Measurements from ENCODE around the gene PCA3.

DNA sequence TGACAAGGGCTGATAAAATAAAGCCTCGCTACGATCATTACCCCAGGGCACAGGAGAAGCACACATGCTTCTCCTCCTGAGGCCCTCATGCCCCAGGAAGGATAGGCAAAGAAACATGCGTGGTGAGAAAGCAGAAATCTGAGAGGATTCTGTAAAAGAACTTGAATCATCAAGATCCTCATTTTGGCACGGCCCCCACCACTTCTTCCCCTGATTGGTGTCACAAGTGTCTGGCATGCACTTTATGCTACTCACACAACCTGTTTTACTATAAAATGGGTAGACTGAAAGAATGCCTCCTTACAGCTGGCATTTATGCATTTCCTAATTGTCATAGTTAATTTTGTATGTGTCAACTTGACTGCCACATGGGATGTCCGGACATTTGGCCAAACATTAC, 32.1 kb downstream of the PCA3 start:
- TF ChIP-seq TAF1 (IDR thresholded peaks at IDR 0.05; ENCODE audit: low read depth) (no peak), POLR2AphosphoS5 (IDR thresholded peaks at IDR 0.05) (no peak)
